BJ (cell line): Measurements from ENCODE around the gene CD81. TPM values are rescaled to one million over a fixed set of nuclear protein-coding genes. Genes with fewer than 3 reads are reported as not detected.

Source experiments
- CTCF ChIA-PET: fragments of 350-600 bp; formaldehyde crosslinking; extraction: SDS; loops from one replicate; lab custom pipeline; 2021; ENCODE audit warnings: antibody characterized with exemption, inconsistent platforms; lab: Yijun Ruan, JAX
- POLR2A ChIA-PET: fragments of 300-600 bp; sonication (Branson Sonifier 250); formaldehyde crosslinking; extraction: SDS; loops from one replicate; lab custom pipeline; 2021; ENCODE audit warnings: antibody characterized with exemption; lab: Charles Lee
- DNase-seq: peaks from one replicate; pipeline ENCODE4 v3.0.0-alpha.2; 2011; ENCODE audit warnings: low read depth
- H3K27me3 ChIP-seq: 2 replicates; pipeline ENCODE4 v1.6.0; 2011; ENCODE audit warnings: low read length; ENCODE audit not compliant: control insufficient read depth, insufficient read depth
- H3K36me3 ChIP-seq: 2 replicates; pipeline ENCODE4 v1.5.1; 2011; ENCODE audit warnings: low read length; ENCODE audit not compliant: control insufficient read depth, insufficient read depth
- H3K4me3 ChIP-seq: 2 replicates; pipeline ENCODE4 v1.5.1; 2011; ENCODE audit warnings: low read depth, mild to moderate bottlenecking, control low read depth, low read length
- CTCF ChIP-seq: IDR thresholded peaks from 2 replicates; pipeline ENCODE4 v1.5.1; 2011; ENCODE audit warnings: low read depth, mild to moderate bottlenecking, control low read depth, inconsistent platforms, low read length, moderate library complexity; ENCODE audit not compliant: insufficient read depth
- polyA plus RNA-seq: library from polyadenylated mRNA; depleted of rRNA; stranded (reverse); fragments of >200 nt; gene quantifications from 2 replicates; pipeline ENCODE4 v1.2.3, GENCODE V29; 2011

The CD81 gene
- polyA plus RNA-seq, 1 experiment, result 875 TPM

- POLR2A ChIA-PET, result interaction anchor here (0.6 to 1.3 kb wide), 3 partner anchors 18 to 114 kb away, joined by 3 to 5 read pairs (median 3); partner anchors contain the start of gene TSSC4
- H3K27me3 ChIP-seq, result no peaks in the 10 kb centered on the region
- no peak for TF ChIP-seq CTCF
- H3K36me3 ChIP-seq, result no peaks in the 10 kb centered on the region
- CTCF ChIA-PET, result interaction anchor here (0.6 to 11.8 kb wide), 27 partner anchors 9 to 256 kb away, joined by 3 to 519 read pairs (median 9); partner anchors contain the start of genes C11orf21, TSPAN32 and TSSC4
- no peak overlapping the region for H3K4me3 ChIP-seq
- DNase-seq, result no peak
These were observed 41.7 kb downstream of the CD81 start for GRCh38 chr11:2418693-2419360.

- POLR2A ChIA-PET, result interaction anchor here (0.6 to 1.3 kb wide), 3 partner anchors 19 to 115 kb away, joined by 3 to 5 read pairs (median 3); partner anchors contain the start of gene TSSC4
- H3K27me3 ChIP-seq, result no peaks in the 10 kb centered on the region
- no peaks in the 10 kb centered on the region for H3K36me3 ChIP-seq
- no peak overlapping the region for H3K4me3 ChIP-seq
- CTCF ChIA-PET, result interaction anchor here (0.6 to 11.8 kb wide), 60 partner anchors 8 to 473 kb away, joined by 3 to 519 read pairs (median 5); partner anchors contain the start of genes C11orf21, KCNQ1, TRPM5 and TSPAN32
- no peak for DNase-seq
- TF ChIP-seq CTCF, result peak; percentile 90
These were observed 42.8 kb downstream of the CD81 start for GRCh38 chr11:2419638-2420501.

- ChIA-PET CTCF (interaction anchor here (0.6 to 11.8 kb wide), 66 partner anchors 9 to 874 kb away, joined by 3 to 519 read pairs (median 4); partner anchors contain the start of genes C11orf21, KCNQ1, TRPM5 and TSPAN32), POLR2A (no interaction called here)
- Histone ChIP-seq H3K27me3 (no peaks in the 10 kb centered on the region), H3K4me3 (no peak overlapping the region), H3K36me3 (no peaks in the 10 kb centered on the region)
- peak; percentile 95 for TF ChIP-seq CTCF
- no peak for DNase-seq
These were observed 43.6 kb downstream of the CD81 start for GRCh38 chr11:2420502-2421225.

- no peak for TF ChIP-seq CTCF
- no peak overlapping the region for H3K4me3 ChIP-seq
- ChIA-PET POLR2A (no interaction called here), CTCF (interaction anchor here (0.6 to 11.8 kb wide), 55 partner anchors 9 to 875 kb away, joined by 3 to 519 read pairs (median 5); partner anchors contain the start of genes C11orf21, KCNQ1, TRPM5 and TSPAN32)
- no peaks in the 10 kb centered on the region for H3K36me3 ChIP-seq
- no peak for DNase-seq
- H3K27me3 ChIP-seq, result no peaks in the 10 kb centered on the region
These were observed 44.3 kb downstream of the CD81 start for GRCh38 chr11:2421226-2421994.
